Osteoblast (primary cell): ENCODE results near the gene MAP3K7CL. TPM values are rescaled to one million over a fixed set of nuclear protein-coding genes. Genes with fewer than 3 reads are reported as not detected.

Source experiments
- DNase-seq: peaks from one replicate; pipeline ENCODE4 v3.0.0; 2011; ENCODE audit warnings: low spot score, mixed read lengths; ENCODE audit not compliant: insufficient read length; ENCODE audit errors: missing footprints
- H2AFZ ChIP-seq: 2 replicates; pipeline ENCODE4 v1.6.0; 2011; ENCODE audit warnings: mild to moderate bottlenecking, low read length
- H3K27ac ChIP-seq: 2 replicates; pipeline ENCODE4 v1.5.1; 2011; ENCODE audit warnings: mild to moderate bottlenecking, low read depth, low read length, moderate library complexity
- H3K27me3 ChIP-seq: 2 replicates; pipeline ENCODE4 v1.6.0; 2012; ENCODE audit warnings: mild to moderate bottlenecking, control low read depth, inconsistent platforms, low read length, moderate library complexity; ENCODE audit not compliant: insufficient read depth
- H3K36me3 ChIP-seq: 2 replicates; pipeline ENCODE4 v1.5.1; 2011; ENCODE audit warnings: mild to moderate bottlenecking, low read length, control low read depth, moderate library complexity; ENCODE audit not compliant: insufficient read depth
- H3K4me1 ChIP-seq: 2 replicates; pipeline ENCODE4 v1.5.1; 2011; ENCODE audit warnings: mild to moderate bottlenecking, low read length, control low read depth, moderate library complexity; ENCODE audit not compliant: insufficient read depth
- H3K4me2 ChIP-seq: 2 replicates; pipeline ENCODE4 v1.6.0; 2011; ENCODE audit warnings: mild to moderate bottlenecking, low read length; ENCODE audit not compliant: insufficient read depth
- H3K4me3 ChIP-seq: fragments of 200-600 bp; sonication (generic); 3 replicates; pipeline ENCODE4 v1.5.1; 2012; ENCODE audit warnings: mild to moderate bottlenecking, low read length, inconsistent platforms; ENCODE audit not compliant: insufficient read depth
- H3K79me2 ChIP-seq: 2 replicates; pipeline ENCODE4 v1.6.0; 2012; ENCODE audit warnings: mild to moderate bottlenecking, low read length, control low read depth, inconsistent platforms; ENCODE audit not compliant: insufficient read depth
- H3K9me3 ChIP-seq: 2 replicates; pipeline ENCODE4 v1.5.1; 2011; ENCODE audit warnings: low read depth, low read length, control low read depth
- H4K20me1 ChIP-seq: 2 replicates; pipeline ENCODE4 v1.6.0; 2012; ENCODE audit warnings: mild to moderate bottlenecking, low read length, control low read depth; ENCODE audit not compliant: insufficient read depth
- CTCF ChIP-seq: IDR thresholded peaks from 2 replicates; pipeline ENCODE4 v1.5.1; 2011; ENCODE audit warnings: mild to moderate bottlenecking, low read depth, low read length, moderate library complexity; ENCODE audit errors: extremely low read depth
- total RNA-seq: library from RNA; depleted of rRNA; stranded (reverse); fragments of >200 nt; gene quantifications from 2 replicates; pipeline ENCODE4 v1.2.3, GENCODE V29; 2012

Gene MAP3K7CL
- total RNA-seq, 1 donor = 19.9 TPM

GRCh38 chr21:29194342-29194741 lies 63.9 kb downstream of the MAP3K7CL start:
- Histone ChIP-seq H3K9me3 (no peaks in the 10 kb centered on the region), H3K4me1 (peaks cover 32% of the 10 kb centered on the region), H3K4me2 (no peak overlapping the region), H3K36me3 (no peaks in the 10 kb centered on the region), H3K79me2 (no peaks in the 10 kb centered on the region), H2AFZ (no peak overlapping the region), H3K4me3 (no peak overlapping the region), H3K27ac (no peak overlapping the region), H4K20me1 (no peaks in the 10 kb centered on the region), H3K27me3 (no peaks in the 10 kb centered on the region)
- TF ChIP-seq CTCF = no peak
- DNase-seq = no peak

- Histone ChIP-seq H3K4me2 (no peak overlapping the region), H3K4me1 (peaks cover 29% of the 10 kb centered on the region), H3K79me2 (no peaks in the 10 kb centered on the region), H4K20me1 (no peaks in the 10 kb centered on the region), H3K4me3 (no peak overlapping the region), H3K27ac (peak overlapping the region; percentile 94), H3K27me3 (no peaks in the 10 kb centered on the region), H3K36me3 (no peaks in the 10 kb centered on the region), H2AFZ (no peak overlapping the region), H3K9me3 (no peaks in the 10 kb centered on the region)
- TF ChIP-seq CTCF = no peak
- DNase-seq = no peak
Measured at GRCh38 chr21:29194847-29195246, 64.4 kb downstream of the MAP3K7CL start.

- H3K9me3 ChIP-seq = no peaks in the 10 kb centered on the region
- no peaks in the 10 kb centered on the region for H3K27me3 ChIP-seq
- H3K27ac ChIP-seq = peak overlapping the region; percentile 94
- peak overlapping the region; percentile 10 for H2AFZ ChIP-seq
- no peaks in the 10 kb centered on the region for H4K20me1 ChIP-seq
- peak overlapping the region; percentile 54 for H3K4me3 ChIP-seq
- TF ChIP-seq CTCF = peak; percentile 56
- H3K79me2 ChIP-seq = no peaks in the 10 kb centered on the region
- no peaks in the 10 kb centered on the region for H3K36me3 ChIP-seq
- peaks cover 24% of the 10 kb centered on the region for H3K4me1 ChIP-seq
- H3K4me2 ChIP-seq = peak overlapping the region; percentile 80
- peak; percentile 85 for DNase-seq
Measured at GRCh38 chr21:29195981-29196669, 65.7 kb downstream of the MAP3K7CL start.

GRCh38 chr21:29196670-29197191 lies 66.3 kb downstream of the MAP3K7CL start:
- peak overlapping the region; percentile 45 for H2AFZ ChIP-seq
- no peaks in the 10 kb centered on the region for H3K27me3 ChIP-seq
- TF ChIP-seq CTCF = no peak
- DNase-seq = no peak
- no peaks in the 10 kb centered on the region for H3K79me2 ChIP-seq
- peaks cover 4% of the 10 kb centered on the region for H3K9me3 ChIP-seq
- H3K4me3 ChIP-seq = peak overlapping the region; percentile 24
- peak overlapping the region; percentile 94 for H3K27ac ChIP-seq
- H3K4me2 ChIP-seq = peak overlapping the region; percentile 80
- H3K4me1 ChIP-seq = peaks cover 23% of the 10 kb centered on the region
- no peaks in the 10 kb centered on the region for H4K20me1 ChIP-seq
- no peaks in the 10 kb centered on the region for H3K36me3 ChIP-seq
